Naive thymus-derived CD4-positive, alpha-beta T cell (primary cell): ENCODE data around the gene MARCHF3. TPM values are rescaled to one million over a fixed set of nuclear protein-coding genes. Genes with fewer than 3 reads are reported as not detected.
A peak's percentile ranks its signal among the peaks of the same experiment; 100 is the strongest.

Experiments used
- ATAC-seq: fragments of 150-1000 bp; cut with Tn5 transposase; 2 replicates; pipeline ENCODE4 v1.10.0; 2021; ENCODE audit warnings: mild to moderate bottlenecking, moderate library complexity
- CTCF ChIA-PET: fragments of 350-600 bp; sonication (Branson Sonifier 250); formaldehyde crosslinking; loops from one replicate; lab custom pipeline; 2021; ENCODE audit warnings: antibody characterized with exemption; lab: Charles Lee
- POLR2A ChIA-PET: fragments of 350-600 bp; sonication (Branson Sonifier 250); formaldehyde crosslinking; loops from one replicate; lab custom pipeline; 2021; ENCODE audit warnings: antibody characterized with exemption, inconsistent platforms; lab: Charles Lee
- DNase-seq, 9 donors: peaks; one replicate each; pipeline versions ENCODE4 v3.0.0 to v3.0.0-alpha.2; 2020 to 2022; ENCODE audit warnings: mixed read lengths in 1 of 9
- H3K27ac ChIP-seq: one replicate; pipeline ENCODE4 v1.7.0; 2013; ENCODE audit warnings: mild to moderate bottlenecking, low read depth, low read length, moderate library complexity
- H3K27me3 ChIP-seq, 2 donors: one replicate each; pipeline ENCODE4 v1.7.0; 2013; ENCODE audit warnings: low read length in 2 of 2, mild to moderate bottlenecking in 2 of 2, moderate library complexity in 2 of 2; ENCODE audit not compliant: control insufficient read depth in 2 of 2, insufficient read depth in 2 of 2
- H3K36me3 ChIP-seq, 3 experiments: 1 replicate in 2 of 3; 2 replicates in 1 of 3; pipeline ENCODE4 v1.7.0; 2013; ENCODE audit warnings: low read length in 3 of 3, mild to moderate bottlenecking in 3 of 3, moderate library complexity in 1 of 3; ENCODE audit not compliant: insufficient read depth in 3 of 3, control insufficient read depth in 2 of 3
- H3K4me1 ChIP-seq, 2 donors: one replicate each; pipeline ENCODE4 v1.7.0; 2013; ENCODE audit warnings: low read length in 2 of 2, mild to moderate bottlenecking in 2 of 2, moderate library complexity in 1 of 2; ENCODE audit not compliant: control insufficient read depth in 2 of 2, insufficient read depth in 2 of 2
- H3K4me3 ChIP-seq: 2 replicates; pipeline ENCODE4 v1.7.0; 2013; ENCODE audit warnings: mild to moderate bottlenecking, low read length
- H3K9me3 ChIP-seq, 3 experiments: 1 replicate in 2 of 3; 2 replicates in 1 of 3; pipeline ENCODE4 v1.7.0; 2013; ENCODE audit warnings: low read length in 3 of 3; ENCODE audit not compliant: control insufficient read depth in 2 of 3
- H3K27ac Mint-ChIP-seq, 9 donors: one replicate each; pipeline ENCODE4 v1.8.0; 2020 to 2022; ENCODE audit warnings: mixed read lengths in 9 of 9, mild to moderate bottlenecking in 8 of 9, moderate library complexity in 5 of 9, inconsistent platforms in 2 of 9
- H3K27me3 Mint-ChIP-seq, 5 donors: one replicate each; pipeline ENCODE4 v1.8.0; 2021 to 2022; ENCODE audit warnings: mixed read lengths in 5 of 5, mild to moderate bottlenecking in 1 of 5
- H3K36me3 Mint-ChIP-seq, 5 donors: one replicate each; pipeline ENCODE4 v1.8.0; 2020 to 2022; ENCODE audit warnings: mixed read lengths in 5 of 5, mild to moderate bottlenecking in 3 of 5, inconsistent platforms in 1 of 5
- H3K4me1 Mint-ChIP-seq, 7 donors: one replicate each; pipeline ENCODE4 v1.8.0; 2020 to 2022; ENCODE audit warnings: mixed read lengths in 7 of 7, mild to moderate bottlenecking in 3 of 7, inconsistent platforms in 1 of 7
- H3K4me3 Mint-ChIP-seq, 10 donors: one replicate each; pipeline ENCODE4 v1.8.0; 2020 to 2022; ENCODE audit warnings: mild to moderate bottlenecking in 10 of 10, mixed read lengths in 10 of 10, moderate library complexity in 6 of 10, inconsistent platforms in 2 of 10
- H3K9me3 Mint-ChIP-seq, 11 donors: one replicate each; pipeline ENCODE4 v1.8.0; 2020 to 2022; ENCODE audit warnings: mixed read lengths in 11 of 11, mild to moderate bottlenecking in 4 of 11, inconsistent platforms in 1 of 11, moderate library complexity in 1 of 11
- intact Hi-C, 2 donors: fragments of 100-400 bp; cut with micrococcal nuclease; formaldehyde crosslinking; loops; one replicate each; pipeline ENCODE4 v1.15.1; 2023
- polyA plus RNA-seq, 2 donors: library from polyadenylated mRNA; unstranded; fragments of 300-500 nt; fragmentation: Illumina TruSeq; gene quantifications; one replicate each; pipeline ENCODE4 v1.2.3, GENCODE V29; 2021
- total RNA-seq, 6 experiments: library from RNA in 5 of 6; stranded (reverse) in 5 of 6; gene quantifications; 1 replicate in 5 of 6; 2 replicates in 1 of 6; pipeline ENCODE4 v1.2.3 and lab custom pipeline; 2021 to 2026

The MARCHF3 gene
- total and polyA plus RNA-seq, 7 experiments from 2014 or later: 3.1 to 15.4 (median 13.0) TPM

GRCh38 chr5:126982202-126982601, 48.2 kb downstream of the MARCHF3 start:
- Histone ChIP-seq H3K27ac (no peak overlapping the region), H3K36me3 (no peaks in the 10 kb centered on the region), H3K27me3 (no peaks in the 10 kb centered on the region), H3K9me3 (no peaks in the 10 kb centered on the region), H3K4me1 (no peaks in the 10 kb centered on the region), H3K4me3 (no peak overlapping the region)
- DNase-seq (no peak), ATAC-seq (no peak)
- no peaks in the 10 kb centered on the region for H3K9me3 Mint-ChIP-seq
- H3K36me3 Mint-ChIP-seq: peaks cover 0 to 4% (median 0%) of the 10 kb centered on the region in 5 donors
- peak overlapping the region in 1 of 10 donors; percentile 32 for H3K4me3 Mint-ChIP-seq
- H3K4me1 Mint-ChIP-seq: peaks cover 5 to 45% (median 33%) of the 10 kb centered on the region in 7 donors
- intact Hi-C loops: no loop called here
- POLR2A ChIA-PET: interaction anchor here (2.1 kb wide), 1 partner anchor 30 kb away, joined by 7 read pairs; no protein-coding TSS in a partner anchor
- H3K27ac Mint-ChIP-seq: peak overlapping the region in 5 of 9 donors; percentile 6 to 84 (median 16)
- no peaks in the 10 kb centered on the region for H3K27me3 Mint-ChIP-seq
- CTCF ChIA-PET: interaction anchor here (0.7 kb wide), 2 partner anchors 22 to 86 kb away, joined by 3 read pairs; no protein-coding TSS in a partner anchor

GRCh38 chr5:126981701-126982100, 48.7 kb downstream of the MARCHF3 start:
- ATAC-seq (no peak), DNase-seq (no peak)
- Mint-ChIP-seq H3K27me3 (no peaks in the 10 kb centered on the region), H3K27ac (peak overlapping the region in 3 of 9 donors; percentile 6 to 36 (median 7)), H3K4me1 (peaks cover 5 to 43% (median 29%) of the 10 kb centered on the region in 7 donors), H3K9me3 (no peaks in the 10 kb centered on the region), H3K4me3 (peak overlapping the region in 1 of 10 donors; percentile 32), H3K36me3 (peaks cover 0 to 4% (median 0%) of the 10 kb centered on the region in 5 donors)
- ChIA-PET POLR2A (interaction anchor here (2.1 kb wide), 1 partner anchor 30 kb away, joined by 7 read pairs; no protein-coding TSS in a partner anchor), CTCF (interaction anchor here (0.7 kb wide), 2 partner anchors 21 to 86 kb away, joined by 3 read pairs; no protein-coding TSS in a partner anchor)
- H3K4me3 ChIP-seq: no peak overlapping the region
- no peaks in the 10 kb centered on the region for H3K4me1 ChIP-seq
- no peaks in the 10 kb centered on the region for H3K36me3 ChIP-seq
- H3K27ac ChIP-seq: no peak overlapping the region
- no peaks in the 10 kb centered on the region for H3K27me3 ChIP-seq
- no peaks in the 10 kb centered on the region for H3K9me3 ChIP-seq
- intact Hi-C loops: no loop called here

GRCh38 chr5:126981222-126981621, 49.1 kb downstream of the MARCHF3 start:
- Mint-ChIP-seq H3K9me3 (no peaks in the 10 kb centered on the region), H3K27ac (no peak overlapping the region), H3K27me3 (no peaks in the 10 kb centered on the region), H3K4me1 (peaks cover 8 to 44% (median 29%) of the 10 kb centered on the region in 7 donors), H3K4me3 (no peak overlapping the region), H3K36me3 (peaks cover 0 to 4% (median 0%) of the 10 kb centered on the region in 5 donors)
- ChIA-PET POLR2A (no interaction called here), CTCF (no interaction called here)
- Histone ChIP-seq H3K36me3 (no peaks in the 10 kb centered on the region), H3K27me3 (no peaks in the 10 kb centered on the region), H3K4me1 (no peaks in the 10 kb centered on the region), H3K27ac (no peak overlapping the region), H3K9me3 (no peaks in the 10 kb centered on the region), H3K4me3 (no peak overlapping the region)
- ATAC-seq (no peak), DNase-seq (no peak)
- intact Hi-C loops: no loop called here

- H3K4me3 ChIP-seq: no peak overlapping the region
- H3K36me3 ChIP-seq: no peaks in the 10 kb centered on the region
- H3K27me3 ChIP-seq: no peaks in the 10 kb centered on the region
- ATAC-seq (no peak), DNase-seq (no peak)
- Mint-ChIP-seq H3K4me1 (peaks cover 14 to 41% (median 30%) of the 10 kb centered on the region in 7 donors), H3K4me3 (no peak overlapping the region), H3K27me3 (no peaks in the 10 kb centered on the region), H3K9me3 (no peaks in the 10 kb centered on the region), H3K36me3 (no peaks in the 10 kb centered on the region), H3K27ac (peak overlapping the region in 2 of 9 donors; percentile 16 to 24)
- H3K27ac ChIP-seq: no peak overlapping the region
- POLR2A ChIA-PET: no interaction called here
- CTCF ChIA-PET: no interaction called here
- intact Hi-C loops: no loop called here
- no peaks in the 10 kb centered on the region for H3K9me3 ChIP-seq
- H3K4me1 ChIP-seq: peaks cover under 1 to 4% of the 10 kb centered on the region in 2 donors
Observed at GRCh38 chr5:126978258-126978657, 52.1 kb downstream of the MARCHF3 start.

- DNase-seq (no peak), ATAC-seq (no peak)
- intact Hi-C loops: no loop called here
- H3K36me3 ChIP-seq: no peaks in the 10 kb centered on the region
- Mint-ChIP-seq H3K27ac (peak overlapping the region in 5 of 9 donors; percentile 40 to 85 (median 65)), H3K4me3 (peak overlapping the region in 2 of 10 donors; percentile 26 to 45), H3K4me1 (peaks cover 25 to 45% (median 37%) of the 10 kb centered on the region in 7 donors), H3K9me3 (no peaks in the 10 kb centered on the region), H3K36me3 (no peaks in the 10 kb centered on the region), H3K27me3 (no peaks in the 10 kb centered on the region)
- no peaks in the 10 kb centered on the region for H3K27me3 ChIP-seq
- no peak overlapping the region for H3K27ac ChIP-seq
- no peaks in the 10 kb centered on the region for H3K9me3 ChIP-seq
- H3K4me1 ChIP-seq: peaks cover 7 to 19% of the 10 kb centered on the region in 2 donors
- POLR2A ChIA-PET: interaction anchor here (1.0 kb wide), 1 partner anchor 125 kb away, joined by 3 read pairs; no protein-coding TSS in a partner anchor
- CTCF ChIA-PET: interaction anchor here (0.9 kb wide), 1 partner anchor 34 kb away, joined by 4 read pairs; no protein-coding TSS in a partner anchor
- no peak overlapping the region for H3K4me3 ChIP-seq
Observed at GRCh38 chr5:126976520-126977172, 53.7 kb downstream of the MARCHF3 start.

GRCh38 chr5:126975796-126976195, 54.6 kb downstream of the MARCHF3 start:
- H3K27ac ChIP-seq: no peak overlapping the region
- no peak overlapping the region for H3K4me3 ChIP-seq
- peaks cover 0 to 1% (median 0%) of the 10 kb centered on the region in 5 donors for H3K36me3 Mint-ChIP-seq
- H3K9me3 ChIP-seq: no peaks in the 10 kb centered on the region
- H3K4me1 Mint-ChIP-seq: peaks cover 28 to 52% (median 38%) of the 10 kb centered on the region in 7 donors
- H3K36me3 ChIP-seq: no peaks in the 10 kb centered on the region
- H3K4me1 ChIP-seq: peaks cover 7 to 21% of the 10 kb centered on the region in 2 donors
- H3K9me3 Mint-ChIP-seq: no peaks in the 10 kb centered on the region
- H3K27me3 Mint-ChIP-seq: no peaks in the 10 kb centered on the region
- CTCF ChIA-PET: no interaction called here
- ATAC-seq: no peak
- intact Hi-C loops: no loop called here
- H3K27ac Mint-ChIP-seq: peak overlapping the region in 7 of 9 donors; percentile 12 to 65 (median 40)
- no peak overlapping the region for H3K4me3 Mint-ChIP-seq
- POLR2A ChIA-PET: interaction anchor here (1.1 kb wide), 2 partner anchors 54 to 130 kb away, joined by 3 to 4 read pairs; no protein-coding TSS in a partner anchor
- no peaks in the 10 kb centered on the region for H3K27me3 ChIP-seq
- DNase-seq: no peak
